Measurements from ENCODE around the gene TRMO. TPM values are rescaled to one million over a fixed set of nuclear protein-coding genes. Genes with fewer than 3 reads are reported as not detected.

TRMO gene
- total and polyA plus RNA-seq, 2 of the 8 experiments (the other 6 are each of a cell fraction or from before 2014, with no cell fraction given): 4.6 to 5.6 TPM

DNA sequence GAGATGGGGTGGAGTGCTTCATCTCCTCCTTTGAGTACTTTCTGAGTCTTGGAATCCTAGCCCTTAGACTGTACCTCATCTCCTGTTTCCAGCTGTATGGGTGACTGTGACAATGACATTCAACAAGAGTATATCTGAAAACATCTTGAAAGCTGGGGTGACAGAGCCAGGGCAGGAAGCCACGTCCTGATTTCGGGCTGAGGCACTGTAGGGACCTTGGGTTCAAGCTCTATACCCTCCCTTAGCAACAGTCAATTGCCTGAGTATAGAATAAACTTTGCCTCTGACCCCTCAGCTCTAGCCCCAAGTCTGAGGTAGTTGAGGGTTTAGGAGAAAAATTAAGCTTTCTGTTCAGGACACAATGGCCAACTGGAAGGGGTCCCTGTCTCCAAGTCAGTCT, 63.0 kb downstream of the TRMO start (continued):
- TF ChIP-seq, protein P1, sequence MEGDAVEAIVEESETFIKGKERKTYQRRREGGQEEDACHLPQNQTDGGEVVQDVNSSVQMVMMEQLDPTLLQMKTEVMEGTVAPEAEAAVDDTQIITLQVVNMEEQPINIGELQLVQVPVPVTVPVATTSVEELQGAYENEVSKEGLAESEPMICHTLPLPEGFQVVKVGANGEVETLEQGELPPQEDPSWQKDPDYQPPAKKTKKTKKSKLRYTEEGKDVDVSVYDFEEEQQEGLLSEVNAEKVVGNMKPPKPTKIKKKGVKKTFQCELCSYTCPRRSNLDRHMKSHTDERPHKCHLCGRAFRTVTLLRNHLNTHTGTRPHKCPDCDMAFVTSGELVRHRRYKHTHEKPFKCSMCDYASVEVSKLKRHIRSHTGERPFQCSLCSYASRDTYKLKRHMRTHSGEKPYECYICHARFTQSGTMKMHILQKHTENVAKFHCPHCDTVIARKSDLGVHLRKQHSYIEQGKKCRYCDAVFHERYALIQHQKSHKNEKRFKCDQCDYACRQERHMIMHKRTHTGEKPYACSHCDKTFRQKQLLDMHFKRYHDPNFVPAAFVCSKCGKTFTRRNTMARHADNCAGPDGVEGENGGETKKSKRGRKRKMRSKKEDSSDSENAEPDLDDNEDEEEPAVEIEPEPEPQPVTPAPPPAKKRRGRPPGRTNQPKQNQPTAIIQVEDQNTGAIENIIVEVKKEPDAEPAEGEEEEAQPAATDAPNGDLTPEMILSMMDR (IDR thresholded peaks at IDR 0.05; ENCODE audit: control extremely low read depth in 1 of 3, insufficient read depth in 1 of 3, low read depth in 1 of 3, low read length in 3 of 3): no peak
- TF ChIP-seq SIN3A (conservative IDR thresholded peaks at IDR 0.05 in 1 of 2, IDR thresholded peaks at IDR 0.05 in 1 of 2; ENCODE audit: low read depth in 1 of 2, low read length in 2 of 2): no peak

Measured in H1 (cell line).